A673 (cell line): ENCODE results near the gene GLO1.

Experiments
- CTCF ChIP-seq: fragments of 300-800, 200-600 bp; sonication (generic); conservative IDR thresholded peaks from 2 replicates; pipeline ENCODE4 v1.5.1; 2017; ENCODE audit warnings: low read depth, mild to moderate bottlenecking, antibody characterized with exemption, low read length, moderate library complexity, mixed read lengths
- EZH2 ChIP-seq: fragments of 200-600 bp; sonication (generic); IDR thresholded peaks from 2 replicates; pipeline ENCODE4 v1.6.1; 2017; ENCODE audit warnings: borderline replicate concordance, low read depth, mild to moderate bottlenecking, mixed read lengths, antibody characterized with exemption, low read length; ENCODE audit not compliant: poor library complexity, severe bottlenecking

GRCh38 chr6:38687549-38687948, 15.4 kb downstream of the GLO1 start:
- TF ChIP-seq CTCF (no peak), EZH2 (no peak)
